ENCODE results near the gene ERG.

The ERG gene

DNA sequence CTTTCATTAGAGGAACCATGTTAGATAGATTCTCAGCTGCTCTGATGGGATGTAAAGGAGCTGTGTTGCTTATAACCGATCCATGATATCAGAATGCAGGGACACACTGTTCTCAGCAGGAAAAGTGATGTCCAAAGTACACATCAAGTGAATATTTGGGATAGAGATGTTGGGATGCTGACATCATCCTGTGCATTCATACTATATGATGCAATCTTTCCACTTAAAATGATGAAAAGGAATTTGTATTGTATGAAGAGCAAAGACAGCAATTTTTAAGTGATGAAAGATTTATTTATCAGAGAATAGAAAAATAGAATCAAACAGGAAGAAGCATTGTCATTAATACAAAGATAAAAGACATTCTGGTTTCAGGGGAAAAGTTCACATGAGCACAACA, 110.1 kb downstream of the ERG start:
- no peak for DNase-seq

DNA sequence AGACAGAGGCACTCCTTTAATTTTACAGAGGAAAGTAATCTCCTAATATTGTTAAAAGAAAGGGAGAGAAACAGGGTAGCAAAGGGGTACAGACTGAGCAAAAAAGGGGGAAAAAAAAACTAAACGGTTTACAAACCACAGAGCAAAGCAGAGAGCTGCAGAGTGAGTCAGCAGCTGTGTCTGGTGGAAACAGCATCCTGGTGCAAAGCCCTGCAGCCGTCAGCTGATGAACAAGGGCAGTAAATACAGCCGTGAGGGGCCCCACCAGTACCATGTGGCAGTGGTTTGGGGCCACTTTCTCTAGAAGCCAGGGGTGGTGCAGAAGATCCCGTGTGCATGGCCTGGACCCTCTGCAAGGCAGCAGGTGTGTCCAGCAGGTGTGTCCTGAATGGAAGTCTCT, 111.3 kb downstream of the ERG start:
- DNase-seq = no peak

- no peak for DNase-seq
These were observed 112.7 kb downstream of the ERG start for GRCh38 chr21:38385427-38386175.

DNA sequence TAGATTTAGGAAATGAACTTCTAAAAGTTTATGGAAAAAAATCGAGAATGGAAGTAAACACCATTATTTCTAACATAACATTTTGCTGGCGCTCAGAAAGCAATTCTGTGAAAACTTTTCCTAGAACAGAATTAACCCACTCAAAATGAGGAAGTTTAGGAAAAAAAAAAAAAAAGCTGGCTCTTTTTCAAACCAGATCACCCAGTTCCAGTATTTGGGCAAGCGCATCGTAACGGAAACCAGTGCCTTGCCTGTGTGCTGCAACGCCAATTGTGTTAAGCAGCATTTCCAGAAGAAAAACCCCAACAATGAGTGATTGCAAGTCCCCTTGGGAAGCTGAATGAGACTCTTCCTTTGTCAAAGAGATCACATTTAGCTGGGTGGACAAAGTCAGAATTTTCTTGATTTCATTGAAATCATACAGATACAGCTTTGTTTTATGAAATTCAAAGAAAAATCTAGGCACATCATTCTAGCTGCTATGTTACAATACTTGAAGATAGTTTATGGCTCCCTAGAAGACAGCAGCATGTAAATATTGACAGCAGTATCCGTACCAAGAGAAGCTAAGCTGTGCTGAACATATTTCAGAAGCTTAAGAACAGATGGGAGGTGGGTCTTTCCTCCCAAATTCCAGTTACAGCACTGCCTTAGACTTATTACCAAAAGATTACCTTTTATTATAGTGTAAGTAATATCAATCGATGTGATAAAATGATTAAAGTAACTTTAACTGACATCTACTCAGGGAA, 113.4 kb downstream of the ERG start:
- DNase-seq = no peak

DNA sequence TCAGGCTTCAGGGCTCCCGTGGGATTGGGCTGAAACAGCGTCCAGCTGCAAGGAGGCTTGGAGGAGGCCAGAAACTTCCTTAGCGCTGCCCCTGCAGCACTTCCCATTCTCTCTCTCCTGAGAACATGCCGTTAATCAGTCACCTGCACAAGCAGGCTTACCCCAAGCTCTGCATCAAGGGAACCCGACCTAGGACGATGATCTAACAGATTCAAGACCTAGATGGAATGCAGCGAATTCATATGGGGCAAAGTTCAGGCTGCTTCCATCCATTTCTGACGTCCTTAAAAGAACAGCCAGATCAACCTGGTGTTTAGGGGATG, 114.1 kb downstream of the ERG start:
- DNase-seq = no peak

DNA sequence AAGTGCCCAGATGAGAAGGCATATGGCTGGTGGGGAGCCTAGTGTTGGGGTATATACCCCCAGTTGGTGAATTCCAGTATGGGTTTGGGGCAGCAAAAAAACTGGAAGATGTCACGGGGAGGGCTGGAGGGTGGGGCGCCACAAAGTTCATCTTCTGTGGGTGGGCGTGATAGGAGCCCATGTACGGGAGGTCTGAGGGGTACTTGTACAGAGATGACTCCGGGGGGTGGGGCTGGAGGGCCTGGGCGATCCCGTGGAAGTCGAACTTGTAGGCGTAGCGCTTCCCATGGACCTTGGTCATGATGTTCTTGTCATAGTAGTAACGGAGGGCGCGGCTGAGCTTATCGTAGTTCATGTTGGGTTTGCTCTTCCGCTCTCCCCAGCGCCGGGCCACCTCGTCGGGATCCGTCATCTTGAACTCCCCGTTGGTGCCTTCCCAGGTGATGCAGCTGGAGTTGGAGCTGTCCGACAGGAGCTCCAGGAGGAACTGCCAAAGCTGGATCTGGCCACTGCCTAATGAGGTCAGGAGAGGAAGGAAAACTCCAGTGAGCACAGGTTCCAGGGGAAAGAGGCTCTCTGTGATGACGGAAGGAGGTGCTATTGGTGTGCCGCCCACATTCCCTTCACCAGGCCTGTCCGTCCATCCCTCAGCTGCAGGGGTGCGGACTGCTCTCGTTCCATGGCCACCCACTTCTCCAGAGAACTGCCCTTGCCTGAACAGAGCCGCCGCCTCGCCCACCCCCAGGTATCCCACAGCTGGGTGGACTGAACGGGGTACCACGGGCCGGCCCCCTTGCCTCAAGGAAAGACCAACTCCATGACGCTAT, 114.7 kb downstream of the ERG start:
- DNase-seq = no peak

DNA sequence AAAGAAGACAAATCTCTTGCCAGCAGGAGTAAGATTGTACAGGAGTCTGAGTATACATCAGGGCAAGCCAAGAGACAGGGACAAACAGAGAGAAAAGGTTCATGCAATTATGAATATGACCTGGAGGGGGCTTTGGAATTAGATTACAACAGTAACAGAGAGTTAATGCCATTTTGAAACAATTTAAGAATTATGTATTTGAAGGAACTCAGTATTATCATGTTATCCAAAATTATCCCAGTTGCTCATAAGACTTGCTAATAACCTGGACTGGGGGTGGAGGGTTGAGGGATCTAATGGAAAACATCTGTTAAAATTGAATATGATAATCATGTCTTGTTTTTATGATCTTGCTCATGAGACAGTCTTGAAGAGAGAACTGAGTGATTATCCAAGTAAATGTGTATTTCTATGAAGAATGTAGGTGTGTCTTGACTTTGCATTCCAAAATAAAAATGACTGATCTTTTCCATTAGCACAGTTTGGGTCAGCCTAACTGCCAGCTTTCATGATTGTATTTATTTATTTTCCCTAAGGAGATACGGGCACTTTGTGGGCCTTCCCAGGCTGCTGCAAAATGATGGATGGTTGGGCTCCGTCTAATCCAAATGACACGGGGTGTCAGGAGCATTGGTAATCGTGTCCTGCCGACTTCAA, 117.7 kb downstream of the ERG start:
- DNase-seq = no peak

DNA sequence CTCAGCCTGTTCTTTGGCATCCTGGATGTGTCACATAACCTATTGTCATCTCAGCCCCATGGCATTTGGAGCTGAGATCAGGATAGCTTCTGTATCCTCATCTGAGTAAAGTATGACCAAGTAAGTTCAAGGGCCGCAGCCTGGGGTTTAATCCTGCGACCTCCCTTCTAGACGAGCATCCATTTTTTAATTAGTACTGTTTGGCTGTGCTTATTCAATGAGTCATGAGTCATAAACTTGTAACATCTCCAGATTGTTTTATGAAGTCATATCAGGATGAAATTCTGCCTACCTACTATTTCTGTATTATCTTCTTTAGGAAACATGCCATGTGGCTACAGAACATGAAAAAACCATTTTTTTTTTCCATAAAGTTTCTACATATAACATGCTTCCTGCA, 119.1 kb downstream of the ERG start:
- DNase-seq = no peak

DNA sequence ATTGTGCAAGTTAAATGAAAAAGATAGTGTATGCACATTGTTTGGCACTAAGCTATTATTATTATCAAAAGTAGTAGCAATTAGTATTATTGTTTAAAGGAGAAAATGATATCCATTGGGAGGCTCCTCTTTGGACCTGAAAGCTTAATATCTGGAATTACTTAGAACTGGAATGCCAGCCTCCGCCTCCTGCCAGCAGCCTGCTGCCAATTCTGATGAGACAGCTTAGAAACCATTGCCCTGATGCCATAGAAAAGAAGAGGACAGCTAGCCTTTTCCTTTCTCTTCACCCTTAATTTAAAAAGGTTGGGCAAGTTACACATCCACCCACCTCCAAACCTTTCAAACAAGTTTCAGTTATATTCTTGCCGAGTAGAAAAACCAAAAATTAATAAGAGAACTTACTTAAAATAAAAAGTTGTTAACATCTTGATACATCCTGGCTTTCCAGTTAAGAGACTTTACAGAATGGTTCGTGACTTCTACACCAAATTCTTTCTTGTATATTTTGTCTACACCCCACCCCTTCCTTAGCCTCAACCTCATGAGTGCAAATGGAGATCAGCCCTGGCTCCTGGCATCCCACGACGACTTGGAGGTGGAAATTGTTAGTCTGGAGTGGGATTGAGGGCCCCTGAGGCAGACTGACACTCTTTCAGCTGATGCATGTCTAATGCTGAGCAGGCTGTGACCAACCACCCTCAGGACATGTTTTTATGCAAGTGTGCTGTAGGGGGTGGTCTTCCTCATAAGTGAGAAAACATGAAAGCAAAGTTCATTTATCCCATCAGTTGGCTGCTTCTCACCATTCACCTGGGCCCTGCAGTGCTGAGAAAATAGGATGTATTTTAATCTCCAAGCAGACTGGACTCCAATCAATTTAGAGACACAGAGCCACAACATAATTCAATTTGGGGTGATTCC, 120.8 kb downstream of the ERG start:
- DNase-seq = no peak

- DNase-seq = no peak
These were observed 121.6 kb downstream of the ERG start for GRCh38 chr21:38376693-38377092.

GRCh38 chr21:38376235-38376634, 122.0 kb downstream of the ERG start:
- no peak for DNase-seq

DNA sequence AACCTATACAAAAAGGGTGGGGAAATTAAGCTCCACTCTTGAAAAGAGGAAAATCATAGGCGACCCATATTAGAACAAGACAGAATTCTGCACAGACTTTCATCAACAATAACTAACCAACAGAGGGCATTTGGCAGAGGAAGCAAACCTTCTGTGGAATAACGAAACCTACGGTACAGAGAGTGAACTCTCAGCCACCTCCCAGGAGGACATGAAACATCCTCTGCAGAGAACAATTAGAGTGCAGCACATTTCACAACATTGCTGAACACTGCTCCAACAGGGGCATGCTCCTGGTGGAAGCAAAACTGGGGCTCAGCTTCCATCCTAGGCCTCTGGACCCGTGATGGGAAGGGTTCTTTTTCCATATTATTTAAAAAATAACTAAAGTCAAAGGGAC, 130.6 kb downstream of the ERG start:
- DNase-seq = no peak

GRCh38 chr21:38365521-38365920, 132.8 kb downstream of the ERG start:
- DNase-seq = no peak

GRCh38 chr21:38363693-38364092, 134.6 kb downstream of the ERG start:
- DNase-seq = no peak

- DNase-seq = no peak
These were observed 137.0 kb downstream of the ERG start for GRCh38 chr21:38361324-38361723.

GRCh38 chr21:38359835-38360234, 138.4 kb downstream of the ERG start:
- DNase-seq = no peak

GRCh38 chr21:38359090-38359489, 139.2 kb downstream of the ERG start:
- DNase-seq = no peak

DNA sequence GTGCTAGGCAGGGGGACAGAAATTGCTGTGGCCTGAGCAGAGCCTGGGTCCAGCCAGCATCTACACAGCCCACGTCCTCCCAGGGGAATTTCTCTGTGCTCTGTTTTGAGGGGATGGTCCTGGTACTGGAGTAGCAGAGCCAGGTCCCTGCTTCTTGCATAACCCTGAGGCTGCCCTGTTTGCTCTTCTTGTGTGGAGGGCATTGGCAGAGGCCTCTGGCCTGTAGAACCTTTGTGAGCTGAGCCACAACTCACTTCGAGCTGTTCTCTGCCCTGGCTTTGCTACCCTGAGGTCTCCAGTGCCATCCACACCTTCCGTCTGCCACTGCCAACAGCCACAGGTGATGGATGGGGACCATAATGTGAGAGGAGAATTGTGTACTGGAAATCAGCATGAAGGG, 139.6 kb downstream of the ERG start:
- no peak for DNase-seq

DNA sequence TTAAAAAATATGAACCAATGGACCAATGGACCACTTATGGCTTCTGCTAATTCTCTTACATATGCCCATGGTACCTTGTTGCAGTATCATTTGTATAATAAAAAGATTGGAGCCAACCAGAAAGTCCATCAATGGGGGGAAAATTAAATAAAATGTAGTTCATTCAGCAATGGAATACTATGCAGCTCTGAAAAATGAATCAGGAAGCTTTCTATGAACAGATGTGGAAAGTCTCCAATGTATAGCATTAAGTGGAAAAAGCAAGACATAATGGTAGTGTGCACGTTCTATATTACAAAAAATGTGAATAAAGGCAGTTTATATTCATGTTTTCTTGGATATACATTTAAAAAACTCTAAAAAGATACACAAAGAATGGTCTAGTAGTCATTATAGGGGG, 140.2 kb downstream of the ERG start:
- DNase-seq = no peak

DNA sequence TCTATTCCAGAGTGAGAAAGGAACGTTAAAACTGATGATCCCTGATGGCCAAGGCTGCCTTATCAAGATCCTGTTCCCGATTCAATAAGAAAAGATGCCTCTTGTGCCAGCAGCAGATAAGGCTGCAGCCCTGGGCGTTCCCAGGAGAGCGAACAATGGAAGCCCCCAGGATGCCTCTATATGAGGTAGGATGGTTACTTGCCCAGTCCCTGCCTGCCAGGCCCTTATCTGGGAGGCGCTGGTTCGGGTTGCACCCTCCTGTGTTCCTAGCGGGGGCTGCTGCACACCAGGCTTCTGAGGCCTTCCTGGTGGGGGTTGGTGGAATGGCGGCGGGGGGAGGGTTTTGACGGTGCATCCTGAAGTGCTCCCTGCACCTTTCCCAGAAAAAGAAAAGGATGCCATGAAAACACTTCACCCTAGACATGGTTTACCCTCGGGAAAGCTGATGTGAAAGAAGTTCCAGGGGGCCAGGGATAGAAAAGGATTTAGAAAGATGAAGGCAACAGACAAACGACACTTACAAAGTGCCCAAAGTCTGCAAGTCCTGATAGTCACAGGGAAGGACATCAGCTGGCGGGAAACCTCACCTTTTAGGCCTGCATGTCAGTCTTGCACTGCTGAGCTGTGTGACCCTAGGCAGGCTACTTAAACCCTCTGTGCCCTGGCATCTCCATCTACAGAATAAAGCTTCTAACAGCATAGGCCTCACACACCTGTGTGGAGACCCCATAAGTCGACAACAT, 141.2 kb downstream of the ERG start:
- no peak for DNase-seq

DNA sequence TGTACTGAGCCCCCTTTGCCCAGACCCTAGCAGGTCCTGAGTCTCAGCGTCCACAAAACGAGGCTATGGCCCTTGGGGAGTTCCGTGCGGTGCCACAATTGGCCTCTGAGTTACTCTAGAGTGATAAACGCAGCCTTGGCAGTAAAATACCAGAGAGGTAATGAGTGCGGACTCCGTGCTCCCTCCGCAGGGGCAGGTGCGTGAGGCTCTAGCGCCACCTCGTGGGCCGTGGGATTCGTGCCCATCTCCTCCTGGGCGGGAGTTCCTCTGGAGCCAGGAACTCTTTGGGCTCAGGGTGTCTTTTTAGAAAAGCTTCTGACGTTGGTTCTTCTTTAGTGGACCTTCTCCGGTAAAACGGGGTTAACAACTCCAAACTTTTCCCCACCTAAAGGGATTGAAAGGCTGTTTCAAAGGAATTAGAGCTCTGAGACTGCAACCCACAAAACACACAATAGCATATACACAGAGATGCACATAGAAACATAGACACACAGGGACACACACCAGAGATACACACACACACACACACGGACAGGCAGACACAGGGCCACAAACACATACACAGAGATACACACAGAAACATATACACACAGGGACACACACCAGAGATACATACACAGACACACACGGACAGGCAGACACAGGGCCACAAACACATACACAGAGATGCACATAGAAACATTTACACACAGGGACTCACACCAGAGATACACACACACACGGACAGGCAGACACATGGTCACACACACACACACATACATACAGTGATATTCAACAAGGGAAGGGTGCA, 142.1 kb downstream of the ERG start:
- peak; percentile 34 for DNase-seq

All from NCI-H2171 (cell line).